ENCODE measurements around the gene F11. TPM values are rescaled to one million over a fixed set of nuclear protein-coding genes. Genes with fewer than 3 reads are reported as not detected.
"Not testable (repeated sequence)": the region's sequence is repeated elsewhere in the genome, so short reads cannot be mapped to it uniquely, and the experiment has no call there.

Gene F11
- total RNA-seq, 1 donor from 2014 or later = 0.31 TPM

DNA sequence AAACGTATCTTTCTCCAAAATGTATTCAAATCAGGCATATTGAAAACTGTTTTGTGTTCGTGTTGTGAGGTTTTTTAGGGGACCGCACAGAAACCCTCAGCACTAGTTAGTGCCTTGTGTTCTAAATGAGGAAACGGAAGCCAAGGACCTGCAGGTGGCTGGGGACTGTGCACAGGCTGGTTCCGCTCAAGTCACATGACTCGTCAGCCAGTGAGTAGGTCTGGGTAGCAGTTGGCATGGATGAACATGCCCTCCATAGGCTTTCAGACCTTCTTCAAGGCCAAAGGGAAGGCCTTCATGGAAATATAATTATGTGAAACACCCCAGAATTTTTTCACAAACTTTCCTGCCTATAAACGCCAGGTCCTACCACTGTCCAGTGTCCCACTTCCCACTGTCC is 1.3 kb upstream of the F11 start:
- Mint-ChIP-seq H3K27ac (ENCODE audit: unreplicated experiment) (no peak overlapping the region), H3K36me3 (ENCODE audit: low read depth, unreplicated experiment) (no peaks in the 10 kb centered on the region), H3K4me1 (ENCODE audit: unreplicated experiment) (peaks cover 9% of the 10 kb centered on the region), H3K27me3 (ENCODE audit: unreplicated experiment) (peaks cover 2% of the 10 kb centered on the region), H3K4me3 (ENCODE audit: unreplicated experiment) (no peak overlapping the region), H3K9me3 (ENCODE audit: unreplicated experiment) (no peaks in the 10 kb centered on the region)
- TF ChIP-seq, protein P1, sequence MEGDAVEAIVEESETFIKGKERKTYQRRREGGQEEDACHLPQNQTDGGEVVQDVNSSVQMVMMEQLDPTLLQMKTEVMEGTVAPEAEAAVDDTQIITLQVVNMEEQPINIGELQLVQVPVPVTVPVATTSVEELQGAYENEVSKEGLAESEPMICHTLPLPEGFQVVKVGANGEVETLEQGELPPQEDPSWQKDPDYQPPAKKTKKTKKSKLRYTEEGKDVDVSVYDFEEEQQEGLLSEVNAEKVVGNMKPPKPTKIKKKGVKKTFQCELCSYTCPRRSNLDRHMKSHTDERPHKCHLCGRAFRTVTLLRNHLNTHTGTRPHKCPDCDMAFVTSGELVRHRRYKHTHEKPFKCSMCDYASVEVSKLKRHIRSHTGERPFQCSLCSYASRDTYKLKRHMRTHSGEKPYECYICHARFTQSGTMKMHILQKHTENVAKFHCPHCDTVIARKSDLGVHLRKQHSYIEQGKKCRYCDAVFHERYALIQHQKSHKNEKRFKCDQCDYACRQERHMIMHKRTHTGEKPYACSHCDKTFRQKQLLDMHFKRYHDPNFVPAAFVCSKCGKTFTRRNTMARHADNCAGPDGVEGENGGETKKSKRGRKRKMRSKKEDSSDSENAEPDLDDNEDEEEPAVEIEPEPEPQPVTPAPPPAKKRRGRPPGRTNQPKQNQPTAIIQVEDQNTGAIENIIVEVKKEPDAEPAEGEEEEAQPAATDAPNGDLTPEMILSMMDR (IDR thresholded peaks at IDR 0.05; ENCODE audit: unreplicated experiment) = no peak
- DNase-seq (ENCODE audit: low spot score) = no peak

GRCh38 chr4:186265250-186265649 is 739 bp upstream of the F11 start:
- not testable (repeated sequence) for DNase-seq (ENCODE audit: low spot score); H3K36me3 Mint-ChIP-seq (ENCODE audit: low read depth, unreplicated experiment); H3K9me3 Mint-ChIP-seq (ENCODE audit: unreplicated experiment); H3K4me3 Mint-ChIP-seq (ENCODE audit: unreplicated experiment); H3K4me1 Mint-ChIP-seq (ENCODE audit: unreplicated experiment); H3K27ac Mint-ChIP-seq (ENCODE audit: unreplicated experiment); H3K27me3 Mint-ChIP-seq (ENCODE audit: unreplicated experiment)

- Mint-ChIP-seq H3K4me3 (ENCODE audit: unreplicated experiment) (no peak overlapping the region), H3K36me3 (ENCODE audit: low read depth, unreplicated experiment) (no peaks in the 10 kb centered on the region), H3K27me3 (ENCODE audit: unreplicated experiment) (peaks cover 2% of the 10 kb centered on the region), H3K27ac (ENCODE audit: unreplicated experiment) (no peak overlapping the region), H3K9me3 (ENCODE audit: unreplicated experiment) (no peaks in the 10 kb centered on the region), H3K4me1 (ENCODE audit: unreplicated experiment) (peaks cover 9% of the 10 kb centered on the region)
- DNase-seq (ENCODE audit: low spot score) = peak; percentile 46
- TF ChIP-seq, protein P1 (IDR thresholded peaks at IDR 0.05; ENCODE audit: unreplicated experiment) = no peak
Measured at GRCh38 chr4:186266729-186267456, 904 bp downstream of the F11 start.

- no peaks in the 10 kb centered on the region for H3K9me3 Mint-ChIP-seq (ENCODE audit: unreplicated experiment)
- no peak overlapping the region for H3K4me3 Mint-ChIP-seq (ENCODE audit: unreplicated experiment)
- DNase-seq (ENCODE audit: low spot score) = no peak
- H3K27me3 Mint-ChIP-seq (ENCODE audit: unreplicated experiment) = peaks cover 2% of the 10 kb centered on the region
- TF ChIP-seq, protein P1 (IDR thresholded peaks at IDR 0.05; ENCODE audit: unreplicated experiment) = no peak
- H3K4me1 Mint-ChIP-seq (ENCODE audit: unreplicated experiment) = peaks cover 9% of the 10 kb centered on the region
- no peaks in the 10 kb centered on the region for H3K36me3 Mint-ChIP-seq (ENCODE audit: low read depth, unreplicated experiment)
- H3K27ac Mint-ChIP-seq (ENCODE audit: unreplicated experiment) = no peak overlapping the region
Measured at GRCh38 chr4:186271081-186271678, 5.2 kb downstream of the F11 start.

DNA sequence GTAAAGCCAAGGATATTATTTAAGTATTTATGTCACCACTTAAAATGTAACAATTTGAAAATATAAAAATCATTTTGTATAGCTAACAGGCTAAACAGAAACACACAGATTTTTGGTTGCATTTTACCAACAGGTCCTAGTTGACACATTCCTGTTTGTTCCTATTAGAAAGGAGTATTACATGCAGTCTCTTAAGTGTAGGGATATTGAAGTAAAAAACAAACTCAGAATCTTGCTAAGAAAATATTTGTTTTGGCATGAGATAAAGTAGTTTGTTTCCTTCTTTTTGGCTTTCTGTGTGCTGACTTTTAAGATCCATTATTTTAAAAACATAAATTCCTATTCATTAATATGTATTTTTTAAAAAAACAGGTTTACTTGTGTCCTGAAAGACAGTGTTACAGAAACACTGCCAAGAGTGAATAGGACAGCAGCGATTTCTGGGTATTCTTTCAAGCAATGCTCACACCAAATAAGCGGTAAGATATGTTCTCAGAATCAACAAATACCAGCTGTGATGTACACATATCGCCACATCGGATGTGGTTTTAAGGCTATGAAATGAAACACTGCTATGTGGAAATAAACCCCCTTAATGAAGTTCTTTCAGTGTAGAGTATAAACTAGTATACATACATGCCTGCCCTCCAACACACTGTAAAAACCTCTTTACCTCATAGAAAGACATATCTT is 6.9 kb downstream of the F11 start:
- no peaks in the 10 kb centered on the region for H3K9me3 Mint-ChIP-seq (ENCODE audit: unreplicated experiment)
- H3K27ac Mint-ChIP-seq (ENCODE audit: unreplicated experiment) = no peak overlapping the region
- TF ChIP-seq, protein P1 (IDR thresholded peaks at IDR 0.05; ENCODE audit: unreplicated experiment) = no peak
- DNase-seq (ENCODE audit: low spot score) = no peak
- no peaks in the 10 kb centered on the region for H3K4me1 Mint-ChIP-seq (ENCODE audit: unreplicated experiment)
- H3K4me3 Mint-ChIP-seq (ENCODE audit: unreplicated experiment) = no peak overlapping the region
- peaks cover 2% of the 10 kb centered on the region for H3K27me3 Mint-ChIP-seq (ENCODE audit: unreplicated experiment)
- H3K36me3 Mint-ChIP-seq (ENCODE audit: low read depth, unreplicated experiment) = no peaks in the 10 kb centered on the region

- H3K27ac Mint-ChIP-seq (ENCODE audit: unreplicated experiment); H3K36me3 Mint-ChIP-seq (ENCODE audit: low read depth, unreplicated experiment); H3K4me3 Mint-ChIP-seq (ENCODE audit: unreplicated experiment); H3K4me1 Mint-ChIP-seq (ENCODE audit: unreplicated experiment); DNase-seq (ENCODE audit: low spot score); H3K27me3 Mint-ChIP-seq (ENCODE audit: unreplicated experiment); H3K9me3 Mint-ChIP-seq (ENCODE audit: unreplicated experiment): not testable (repeated sequence)
Measured at GRCh38 chr4:186273392-186273789, 7.4 kb downstream of the F11 start.

All from endothelial cell (in vitro differentiated cells).